AG04450 (cell line): Measurements from ENCODE around the gene RGS16. TPM values are rescaled to one million over a fixed set of nuclear protein-coding genes. Genes with fewer than 3 reads are reported as not detected.
"Not testable (repeated sequence)": the region's sequence is repeated elsewhere in the genome, so short reads cannot be mapped to it uniquely, and the experiment has no call there.

Experiments
- CTCF ChIA-PET: fragments of 300-600, 350-600 bp; formaldehyde crosslinking; extraction: SDS; loops from one replicate; lab custom pipeline; 2022; ENCODE audit warnings: antibody characterized with exemption, inconsistent platforms; lab: Charles Lee
- POLR2A ChIA-PET: fragments of 350-600 bp; formaldehyde crosslinking; extraction: SDS; loops from one replicate; lab custom pipeline; 2021; ENCODE audit warnings: antibody characterized with exemption, inconsistent platforms; lab: Yijun Ruan, JAX
- DNase-seq: peaks from one replicate; pipeline ENCODE4 v3.0.0-alpha.2; 2011; ENCODE audit warnings: low read depth, low spot score
- H3K27ac ChIP-seq: one replicate; pipeline ENCODE4 v1.5.1; 2012; ENCODE audit warnings: low read depth, low read length, control low read depth
- H3K27me3 ChIP-seq: one replicate; pipeline ENCODE4 v1.6.0; 2012; ENCODE audit warnings: low read length; ENCODE audit not compliant: control insufficient read depth, insufficient read depth
- H3K4me3 ChIP-seq: 2 replicates; pipeline ENCODE4 v1.5.1; 2011; ENCODE audit warnings: mild to moderate bottlenecking, low read depth, low read length, control low read depth
- H3K9me3 ChIP-seq: 2 replicates; pipeline ENCODE4 v1.5.1; 2012; ENCODE audit warnings: low read length; ENCODE audit not compliant: control insufficient read depth, insufficient read depth
- CTCF ChIP-seq: IDR thresholded peaks from 2 replicates; pipeline ENCODE4 v1.5.1; 2011; ENCODE audit warnings: low read depth, low read length, control low read depth, inconsistent platforms
- polyA plus RNA-seq: library from polyadenylated mRNA; depleted of rRNA; stranded (reverse); fragments of >200 nt; gene quantifications from 2 replicates; pipeline ENCODE4 v1.2.3, GENCODE V29; 2011

Gene RGS16
- polyA plus RNA-seq, 1 experiment: 0.10 TPM

GRCh38 chr1:182634306-182635072 is 30.3 kb upstream of the RGS16 start:
- H3K9me3 ChIP-seq: no peaks in the 10 kb centered on the region
- ChIA-PET CTCF (no interaction called here), POLR2A (no interaction called here)
- TF ChIP-seq CTCF: no peak
- H3K27ac ChIP-seq: no peak overlapping the region
- H3K4me3 ChIP-seq: no peak overlapping the region
- peaks cover 4% of the 10 kb centered on the region for H3K27me3 ChIP-seq
- DNase-seq: no peak

GRCh38 chr1:182633657-182634281 is 29.6 kb upstream of the RGS16 start:
- H3K27me3 ChIP-seq: peaks cover 4% of the 10 kb centered on the region
- ChIA-PET CTCF (no interaction called here), POLR2A (no interaction called here)
- no peaks in the 10 kb centered on the region for H3K9me3 ChIP-seq
- no peak overlapping the region for H3K27ac ChIP-seq
- H3K4me3 ChIP-seq: no peak overlapping the region
- TF ChIP-seq CTCF: no peak
- DNase-seq: no peak

- CTCF ChIA-PET: no interaction called here
Measured at GRCh38 chr1:182633031-182633430, 28.8 kb upstream of the RGS16 start.

GRCh38 chr1:182632441-182632857 is 28.3 kb upstream of the RGS16 start:
- H3K27me3 ChIP-seq, H3K9me3 ChIP-seq, POLR2A ChIA-PET, CTCF ChIA-PET, H3K4me3 ChIP-seq, H3K27ac ChIP-seq, DNase-seq: not testable (repeated sequence)

More at GRCh38 chr1:182633031-182633430, 28.8 kb upstream of the RGS16 start:
- Histone ChIP-seq H3K4me3 (no peak overlapping the region), H3K27me3 (peaks cover 6% of the 10 kb centered on the region), H3K27ac (no peak overlapping the region), H3K9me3 (no peaks in the 10 kb centered on the region)
- DNase-seq: no peak
- POLR2A ChIA-PET: no interaction called here
- TF ChIP-seq CTCF: no peak

GRCh38 chr1:182631954-182632353 is 27.8 kb upstream of the RGS16 start:
- Histone ChIP-seq H3K9me3 (no peaks in the 10 kb centered on the region), H3K27me3 (peaks cover 4% of the 10 kb centered on the region), H3K4me3 (no peak overlapping the region), H3K27ac (no peak overlapping the region)
- no peak for DNase-seq
- POLR2A ChIA-PET: no interaction called here
- TF ChIP-seq CTCF: no peak
- CTCF ChIA-PET: no interaction called here
